GM23248 (cell line): ENCODE measurements around the gene SETBP1. TPM values are rescaled to one million over a fixed set of nuclear protein-coding genes. Genes with fewer than 3 reads are reported as not detected.

ENCODE experiments used
- DNase-seq: peaks from one replicate; pipeline ENCODE4 v3.0.0-alpha.2; 2015
- H2AFZ ChIP-seq: fragments of 200-600 bp; sonication (generic); 2 replicates; pipeline ENCODE4 v1.6.1; 2016; ENCODE audit warnings: antibody characterized with exemption
- H3F3A ChIP-seq: fragments of 200-600 bp; sonication (generic); 2 replicates; pipeline ENCODE4 v1.6.1; 2016; ENCODE audit warnings: mild to moderate bottlenecking, antibody characterized with exemption, mixed run types; ENCODE audit not compliant: insufficient read depth
- H3K27ac ChIP-seq: fragments of 200-600 bp; sonication (generic); 2 replicates; pipeline ENCODE4 v1.5.1; 2016; ENCODE audit warnings: mild to moderate bottlenecking
- H3K27me3 ChIP-seq: fragments of 200-600 bp; sonication (generic); replicated peaks from 2 replicates; pipeline ENCODE4 v1.6.1; 2016; ENCODE audit warnings: mild to moderate bottlenecking; ENCODE audit not compliant: insufficient read depth
- H3K36me3 ChIP-seq: fragments of 200-600 bp; sonication (generic); 2 replicates; pipeline ENCODE4 v1.6.1; 2016; ENCODE audit warnings: low read depth, mild to moderate bottlenecking
- H3K4me1 ChIP-seq: fragments of 200-600 bp; sonication (generic); 2 replicates; pipeline ENCODE4 v1.6.1; 2016; ENCODE audit warnings: mild to moderate bottlenecking; ENCODE audit not compliant: insufficient read depth
- H3K4me2 ChIP-seq: fragments of 200-600 bp; sonication (generic); one replicate; pipeline ENCODE4 v1.6.1; 2016; ENCODE audit warnings: mild to moderate bottlenecking; ENCODE audit not compliant: unreplicated experiment
- H3K4me3 ChIP-seq: fragments of 200-600 bp; sonication (generic); 2 replicates; pipeline ENCODE4 v1.5.1; 2016; ENCODE audit warnings: mild to moderate bottlenecking
- H3K79me2 ChIP-seq: fragments of 200-600 bp; sonication (generic); 2 replicates; pipeline ENCODE4 v1.6.1; 2016; ENCODE audit warnings: mild to moderate bottlenecking; ENCODE audit not compliant: insufficient read depth
- H3K9ac ChIP-seq: fragments of 200-600 bp; sonication (generic); 2 replicates; pipeline ENCODE4 v1.6.1; 2016; ENCODE audit warnings: mild to moderate bottlenecking
- H3K9me2 ChIP-seq: fragments of 200-600 bp; sonication (generic); 2 replicates; pipeline ENCODE4 v1.6.1; 2016; ENCODE audit warnings: mixed run types, mild to moderate bottlenecking, moderate library complexity; ENCODE audit not compliant: insufficient read depth
- H3K9me3 ChIP-seq: fragments of 200-600 bp; sonication (generic); one replicate; pipeline ENCODE4 v1.6.1; 2017; ENCODE audit warnings: low read depth
- H4K20me1 ChIP-seq: fragments of 200-600 bp; sonication (generic); 2 replicates; pipeline ENCODE4 v1.6.0; 2016; ENCODE audit not compliant: insufficient read depth
- EZH2 ChIP-seq: fragments of 200-600 bp; sonication (generic); IDR thresholded peaks from 2 replicates; pipeline ENCODE4 v1.6.1; 2018; ENCODE audit warnings: antibody characterized with exemption, mild to moderate bottlenecking; ENCODE audit not compliant: insufficient read depth, poor library complexity, severe bottlenecking
- EZH2phosphoT487 ChIP-seq: fragments of 200-600 bp; sonication (generic); IDR thresholded peaks from 2 replicates; pipeline ENCODE4 v1.6.1; 2018; ENCODE audit warnings: antibody characterized with exemption, moderate library complexity, mild to moderate bottlenecking, low read depth; ENCODE audit not compliant: insufficient read depth
- WGBS, 2 experiments: methylation state at CpG; one replicate each; pipeline ENCODE4 v1.1.6; 2015 to 2017; ENCODE audit warnings: low lambda C conversion rate in 2 of 2, low coverage in 1 of 2; ENCODE audit errors: missing lambda C conversion rate in 2 of 2; 5-methylcytosine and 5-hydroxymethylcytosine counted together
- in situ Hi-C: fragments of 300-500 bp; cut with MboI; formaldehyde crosslinking; loops from 2 replicates; pipeline ENCODE4 v1.15.0; 2020
- polyA plus RNA-seq: library from polyadenylated mRNA; unstranded; fragments of >200 nt; fragmentation: Nextera tagmentation; extraction: Ambion mirVana; gene quantifications from 2 replicates; pipeline ENCODE4 v1.2.1, GENCODE V29; 2016
- total RNA-seq: library from RNA; depleted of rRNA; stranded (reverse); fragments of >200 nt; shearing (Covaris generic); gene quantifications from 2 replicates; pipeline ENCODE4 v1.2.3, GENCODE V29; 2014

The SETBP1 gene
- total and polyA plus RNA-seq, 2 experiments from 2014 or later: 1.3 to 4.1 TPM

DNA sequence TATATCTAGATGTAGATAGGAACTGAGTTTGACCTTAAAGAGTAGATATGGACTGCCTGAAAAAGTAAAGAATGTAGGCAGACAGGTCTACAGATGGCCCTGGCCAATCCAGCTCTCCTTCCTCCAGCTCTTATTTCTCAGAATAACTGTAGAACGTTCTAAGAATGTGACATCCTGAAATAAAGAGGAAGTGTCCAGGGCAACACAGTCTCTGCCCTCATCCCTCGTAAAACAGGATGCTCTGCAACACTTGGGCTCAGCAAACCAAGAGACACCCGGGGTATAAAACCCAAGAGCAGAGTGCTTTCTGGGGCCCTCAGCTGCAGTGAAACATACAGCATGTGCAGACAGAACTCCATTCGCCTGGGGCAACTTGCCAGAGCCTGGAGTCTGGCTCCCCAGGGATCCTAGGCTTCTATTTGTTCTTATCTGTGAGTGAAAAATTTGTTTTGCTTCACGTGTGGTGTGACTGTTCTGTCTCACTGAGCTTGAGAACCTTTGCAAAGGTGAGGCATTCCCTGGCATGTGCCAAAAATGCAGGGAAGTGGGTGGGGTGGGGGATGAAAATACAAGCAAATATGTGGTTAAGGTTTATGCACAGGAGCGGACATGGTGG, 401.0 kb downstream of the SETBP1 start:
- Histone ChIP-seq H3K4me3 (no peak overlapping the region), H2AFZ (no peak overlapping the region), H3K27ac (no peak overlapping the region), H4K20me1 (no peaks in the 10 kb centered on the region), H3K4me1 (no peaks in the 10 kb centered on the region), H3K9ac (no peak overlapping the region), H3K9me3 (no peaks in the 10 kb centered on the region), H3K27me3 (no peaks in the 10 kb centered on the region), H3K9me2 (no peaks in the 10 kb centered on the region), H3F3A (no peaks in the 10 kb centered on the region), H3K4me2 (no peak overlapping the region), H3K79me2 (no peaks in the 10 kb centered on the region), H3K36me3 (no peaks in the 10 kb centered on the region)
- DNase-seq: no peak
- TF ChIP-seq EZH2phosphoT487 (no peak), EZH2 (no peak)
- 67 to 71% methylated on average over 6 of the region's 6 CpGs for WGBS, 2 experiments
- in situ Hi-C loops: no loop called here

DNA sequence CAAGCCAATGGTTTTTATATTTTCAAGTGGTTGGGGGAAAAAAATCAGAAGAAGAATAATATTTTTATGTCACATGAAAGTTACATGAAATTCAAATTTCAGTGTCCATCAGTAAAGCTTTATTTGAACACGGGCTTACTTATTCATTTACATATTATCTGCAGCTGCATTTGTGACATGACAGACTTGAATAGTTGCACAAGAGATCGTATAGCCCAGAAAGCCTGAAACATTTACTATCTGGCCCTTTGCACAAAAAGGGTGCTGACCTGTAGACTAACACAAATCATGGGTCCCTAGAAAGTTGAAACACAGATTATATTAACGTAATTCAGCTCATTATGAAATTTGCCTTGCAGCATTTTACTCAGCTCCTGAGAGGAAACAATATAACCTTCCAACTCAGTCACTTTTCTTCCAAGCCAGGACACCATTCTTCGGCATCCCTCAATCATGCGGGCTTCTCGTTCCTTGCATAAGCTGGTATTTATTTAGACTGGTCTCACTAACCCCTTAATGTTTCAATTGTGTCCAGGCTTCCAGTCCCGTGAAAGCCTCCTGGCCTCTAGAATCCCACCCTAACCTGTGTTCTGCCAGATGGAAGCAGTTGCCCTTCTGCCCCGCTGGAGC, 402.7 kb downstream of the SETBP1 start:
- Histone ChIP-seq H3K9me2 (no peaks in the 10 kb centered on the region), H3K4me2 (no peak overlapping the region), H2AFZ (no peak overlapping the region), H3F3A (no peaks in the 10 kb centered on the region), H3K27ac (no peak overlapping the region), H3K27me3 (no peaks in the 10 kb centered on the region), H3K36me3 (no peaks in the 10 kb centered on the region), H3K4me1 (no peaks in the 10 kb centered on the region), H3K9me3 (no peaks in the 10 kb centered on the region), H3K79me2 (no peaks in the 10 kb centered on the region), H3K9ac (no peak overlapping the region), H3K4me3 (no peak overlapping the region), H4K20me1 (no peaks in the 10 kb centered on the region)
- DNase-seq: no peak
- no peak for TF ChIP-seq EZH2
- no peak for TF ChIP-seq EZH2phosphoT487
- in situ Hi-C loops: no loop called here
- WGBS, 2 experiments: 90 to 91% methylated on average over 8 of the region's 8 CpGs

DNA sequence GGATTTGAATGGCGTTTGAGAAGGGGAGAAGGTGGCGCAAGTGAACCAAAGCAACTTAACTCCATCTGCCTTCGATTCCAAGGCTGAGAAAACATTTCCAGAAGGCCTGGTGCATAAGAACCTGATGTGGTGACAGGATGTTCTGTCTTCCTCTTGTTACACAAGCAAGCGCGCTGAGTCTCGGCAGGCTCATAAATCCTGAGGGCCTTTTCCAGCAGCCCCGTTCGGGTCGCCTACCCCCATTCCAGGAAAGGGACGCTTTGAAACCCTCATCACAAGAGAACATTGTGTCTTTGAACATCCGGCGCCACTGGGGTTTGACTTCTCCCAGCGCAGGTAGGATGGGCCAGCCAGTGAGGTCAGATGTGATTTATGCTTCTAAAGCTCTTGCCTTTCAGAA, 403.5 kb downstream of the SETBP1 start:
- in situ Hi-C loops: no loop called here
- no peak overlapping the region for H2AFZ ChIP-seq
- 76 to 78% methylated on average over 13 of the region's 13 CpGs for WGBS, 2 experiments
- DNase-seq: no peak
- no peaks in the 10 kb centered on the region for H3F3A ChIP-seq
- H3K9me3 ChIP-seq: no peaks in the 10 kb centered on the region
- H3K4me3 ChIP-seq: no peak overlapping the region
- no peaks in the 10 kb centered on the region for H3K36me3 ChIP-seq
- TF ChIP-seq EZH2phosphoT487 (no peak), EZH2 (no peak)
- no peak overlapping the region for H3K27ac ChIP-seq
- no peaks in the 10 kb centered on the region for H3K4me1 ChIP-seq
- no peaks in the 10 kb centered on the region for H4K20me1 ChIP-seq
- no peaks in the 10 kb centered on the region for H3K9me2 ChIP-seq
- H3K9ac ChIP-seq: no peak overlapping the region
- no peaks in the 10 kb centered on the region for H3K79me2 ChIP-seq
- H3K27me3 ChIP-seq: no peaks in the 10 kb centered on the region
- no peak overlapping the region for H3K4me2 ChIP-seq

DNA sequence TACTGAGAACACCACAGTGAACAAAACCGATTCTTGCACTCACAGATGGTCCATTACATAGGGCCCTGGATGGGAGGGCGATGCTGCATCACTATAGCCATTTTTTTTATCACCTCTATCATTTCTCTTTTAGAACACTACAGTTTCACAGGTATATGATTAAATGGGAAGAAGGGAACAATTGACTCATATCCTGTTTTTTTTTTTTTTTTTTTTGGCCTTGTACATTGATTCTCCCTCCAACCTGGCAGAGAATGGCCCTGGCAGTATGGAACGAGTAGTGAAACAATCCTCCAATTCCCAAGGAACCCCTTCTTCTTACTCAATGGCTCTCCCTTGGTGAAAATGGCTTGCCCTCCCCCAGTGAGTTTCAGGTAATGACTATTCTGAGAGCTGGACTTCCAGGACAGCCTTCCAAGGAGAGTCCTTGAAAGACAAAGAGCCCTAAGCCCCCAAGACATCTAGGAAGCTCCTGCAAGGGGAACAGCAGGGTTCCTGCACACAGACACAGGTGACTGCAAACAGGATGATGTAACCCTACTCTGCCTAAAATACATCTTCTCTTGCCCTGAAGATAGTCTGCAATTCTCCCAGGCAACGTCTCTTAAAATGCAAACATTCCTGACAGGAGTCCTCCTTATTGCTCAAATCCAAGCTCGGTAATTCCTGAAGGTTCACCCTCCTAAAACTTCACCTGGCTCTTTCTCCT, 405.4 kb downstream of the SETBP1 start:
- no peaks in the 10 kb centered on the region for H3F3A ChIP-seq

More for the DNA sequence above, 405.4 kb downstream of the SETBP1 start:
- H3K9me3 ChIP-seq: no peaks in the 10 kb centered on the region
- in situ Hi-C loops: no loop called here
- H3K4me1 ChIP-seq: no peaks in the 10 kb centered on the region
- H2AFZ ChIP-seq: no peak overlapping the region
- H3K4me2 ChIP-seq: no peak overlapping the region
- no peak overlapping the region for H3K27ac ChIP-seq
- no peaks in the 10 kb centered on the region for H3K79me2 ChIP-seq
- H3K9ac ChIP-seq: no peak overlapping the region
- H3K9me2 ChIP-seq: no peaks in the 10 kb centered on the region
- no peaks in the 10 kb centered on the region for H3K27me3 ChIP-seq
- no peak for DNase-seq
- H3K4me3 ChIP-seq: no peak overlapping the region
- H4K20me1 ChIP-seq: no peaks in the 10 kb centered on the region
- TF ChIP-seq EZH2: no peak
- TF ChIP-seq EZH2phosphoT487: no peak
- H3K36me3 ChIP-seq: no peaks in the 10 kb centered on the region
- 89 to 92% methylated on average over 5 of the region's 5 CpGs for WGBS, 2 experiments
